IMR-90 (cell line): ENCODE measurements around the gene ATP10D.

ENCODE experiments used
- CEBPB ChIP-seq: IDR thresholded peaks from 2 replicates; pipeline ENCODE4 v1.6.1; 2012; ENCODE audit warnings: low read depth, low read length, improper control_type of control experiment
- POLR2A ChIP-seq: IDR thresholded peaks from 2 replicates; pipeline ENCODE4 v1.6.1; 2012; ENCODE audit warnings: mild to moderate bottlenecking, low read depth, low read length
- RAD21 ChIP-seq: IDR thresholded peaks from 2 replicates; pipeline ENCODE4 v1.6.1; 2012; ENCODE audit warnings: low read length, improper control_type of control experiment
- RFX5 ChIP-seq: IDR thresholded peaks from 2 replicates; pipeline ENCODE4 v1.8.0; 2012; ENCODE audit warnings: low read depth, mild to moderate bottlenecking, low read length, moderate library complexity
- TF ChIP-seq, protein P1 (sequence below): conservative IDR thresholded peaks from 2 replicates; pipeline ENCODE4 v1.5.1; 2012; ENCODE audit warnings: mild to moderate bottlenecking, low read depth, low read length, improper control_type of control experiment

DNA sequence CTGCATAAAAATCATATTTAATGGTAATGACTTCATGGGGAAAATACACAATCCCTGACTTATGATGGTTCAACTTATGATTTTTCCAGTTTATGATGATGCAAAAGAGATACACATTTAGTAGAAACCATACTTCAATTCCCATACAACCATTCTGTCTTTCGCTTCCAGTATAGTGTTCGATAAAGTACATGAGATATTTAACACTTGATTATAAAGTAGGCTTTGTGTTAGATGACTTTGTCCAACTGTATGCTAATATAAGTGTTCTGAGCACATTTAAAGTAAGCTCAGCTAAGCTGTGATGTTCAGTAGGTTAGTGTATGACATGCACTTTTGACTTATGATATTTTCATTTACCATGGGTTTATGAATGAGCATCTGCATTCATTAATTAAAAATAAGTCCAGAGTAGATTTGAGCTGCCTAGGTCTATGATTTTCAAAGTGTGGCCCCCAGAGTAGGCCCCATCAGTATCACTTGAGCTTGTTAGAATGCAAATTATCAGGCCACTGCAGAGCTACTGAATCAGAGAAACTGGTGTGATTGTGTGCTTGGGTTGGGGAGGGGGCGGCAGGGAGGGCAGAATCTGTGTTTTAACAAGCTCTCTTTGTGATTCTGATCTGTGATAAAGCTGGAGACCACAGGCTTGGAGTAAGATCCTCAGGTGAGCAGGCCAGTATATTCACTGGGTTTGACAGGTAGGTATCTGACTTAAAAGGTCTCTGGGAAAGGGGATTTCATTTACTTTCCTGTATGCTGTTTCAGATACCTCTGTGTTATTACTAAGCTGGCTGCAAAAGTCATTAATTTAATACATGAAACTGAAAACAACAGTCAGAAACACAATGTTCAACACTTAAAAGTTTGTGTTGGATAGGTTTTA lies 8.4 kb downstream of the ATP10D start:
- TF ChIP-seq, protein P1, sequence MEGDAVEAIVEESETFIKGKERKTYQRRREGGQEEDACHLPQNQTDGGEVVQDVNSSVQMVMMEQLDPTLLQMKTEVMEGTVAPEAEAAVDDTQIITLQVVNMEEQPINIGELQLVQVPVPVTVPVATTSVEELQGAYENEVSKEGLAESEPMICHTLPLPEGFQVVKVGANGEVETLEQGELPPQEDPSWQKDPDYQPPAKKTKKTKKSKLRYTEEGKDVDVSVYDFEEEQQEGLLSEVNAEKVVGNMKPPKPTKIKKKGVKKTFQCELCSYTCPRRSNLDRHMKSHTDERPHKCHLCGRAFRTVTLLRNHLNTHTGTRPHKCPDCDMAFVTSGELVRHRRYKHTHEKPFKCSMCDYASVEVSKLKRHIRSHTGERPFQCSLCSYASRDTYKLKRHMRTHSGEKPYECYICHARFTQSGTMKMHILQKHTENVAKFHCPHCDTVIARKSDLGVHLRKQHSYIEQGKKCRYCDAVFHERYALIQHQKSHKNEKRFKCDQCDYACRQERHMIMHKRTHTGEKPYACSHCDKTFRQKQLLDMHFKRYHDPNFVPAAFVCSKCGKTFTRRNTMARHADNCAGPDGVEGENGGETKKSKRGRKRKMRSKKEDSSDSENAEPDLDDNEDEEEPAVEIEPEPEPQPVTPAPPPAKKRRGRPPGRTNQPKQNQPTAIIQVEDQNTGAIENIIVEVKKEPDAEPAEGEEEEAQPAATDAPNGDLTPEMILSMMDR, result no peak
- TF ChIP-seq POLR2A, result no peak
- no peak for TF ChIP-seq CEBPB
- no peak for TF ChIP-seq RAD21
- no peak for TF ChIP-seq RFX5
